Stomach (tissue), 9 donors: ENCODE results near the gene GHRHR. TPM values are rescaled to one million over a fixed set of nuclear protein-coding genes. Genes with fewer than 3 reads are reported as not detected.

ENCODE experiments used
- DNase-seq, 2 donors: peaks; one replicate each; pipeline versions ENCODE4 v3.0.0 to v3.0.0-alpha.2; 2013 to 2019
- H3K27ac ChIP-seq, 5 donors: fragments of 200-600 bp in 4 of 5; sonication (generic) in 4 of 5; one replicate each; pipeline ENCODE4 v1.5.1; 2013 to 2019; ENCODE audit warnings: mild to moderate bottlenecking in 1 of 5, moderate library complexity in 1 of 5
- H3K27me3 ChIP-seq, 3 donors: fragments of 200-600 bp; sonication (generic); one replicate each; pipeline ENCODE4 v1.5.1; 2017 to 2019; ENCODE audit warnings: mixed run types in 1 of 3
- H3K36me3 ChIP-seq, 4 donors: fragments of 200-600 bp; sonication (generic); 1 replicate in 3 of 4; 2 replicates in 1 of 4; pipeline ENCODE4 v1.5.1; 2016 to 2019
- H3K4me1 ChIP-seq, 4 donors: fragments of 200-600 bp; sonication (generic); one replicate each; pipeline ENCODE4 v1.5.1; 2016 to 2019
- H3K4me3 ChIP-seq, 4 donors: fragments of 200-600 bp; sonication (generic) in 3 of 4; one replicate each; pipeline ENCODE4 v1.5.1; 2016 to 2019; ENCODE audit warnings: mild to moderate bottlenecking in 1 of 4
- H3K9me3 ChIP-seq, 4 donors: fragments of 200-600 bp; sonication (generic); one replicate each; pipeline ENCODE4 v1.5.1; 2016 to 2019
- CTCF ChIP-seq, 7 experiments: fragments of 450-650 bp in 4 of 7; fragments of 200-600 bp in 3 of 7; sonication (generic) in 3 of 7; IDR thresholded peaks; one replicate each; pipeline ENCODE4 v1.5.1; 2016 to 2019; ENCODE audit warnings: antibody characterized with exemption in 7 of 7, control low read depth in 2 of 7, mild to moderate bottlenecking in 1 of 7
- EP300 ChIP-seq: sonication (generic); formaldehyde crosslinking; IDR thresholded peaks from one replicate; pipeline ENCODE4 v1.6.1; 2017; ENCODE audit warnings: antibody characterized with exemption
- POLR2A ChIP-seq, 4 donors: fragments of 450-650 bp; IDR thresholded peaks; one replicate each; pipeline ENCODE4 v1.6.1; 2016; ENCODE audit warnings: antibody characterized with exemption in 4 of 4, control low read depth in 2 of 4, mild to moderate bottlenecking in 1 of 4, moderate library complexity in 1 of 4
- POLR2AphosphoS5 ChIP-seq, 3 donors: sonication (generic); formaldehyde crosslinking; IDR thresholded peaks; one replicate each; pipeline ENCODE4 v1.6.1; 2016; ENCODE audit warnings: antibody characterized with exemption in 3 of 3
- WGBS, 5 donors: extraction: QIAGEN DNeasy Blood & Tissue Kit in 3 of 5; methylation state at CpG; one replicate each; pipeline versions ENCODE4 v1.1.5 to v1.1.7; 2013 to 2018; 5-methylcytosine and 5-hydroxymethylcytosine counted together
- intact Hi-C: fragments of 100-400 bp; cut with DNase I; formaldehyde crosslinking; loops from one replicate; pipeline ENCODE4 v1.15.1; 2023; ENCODE audit warnings: low total_unique reads
- polyA plus RNA-seq, 3 donors: library from polyadenylated mRNA; stranded (reverse); fragments of 200-250 nt; gene quantifications; one replicate each; pipeline ENCODE4 v1.2.3, GENCODE V29; 2013
- total RNA-seq, 5 donors: library from RNA; depleted of rRNA; stranded (reverse); fragments of >200 nt; gene quantifications; one replicate each; pipeline versions ENCODE4 v1.1.0 to v1.2.3, GENCODE V29; 2014 to 2016
- donor health status: healthy with polysubstance abuse.
- donor health status: Bipolar disorder and iron deficiency.
- donor health status: healthy.

The GHRHR gene
- total and polyA plus RNA-seq, 8 donors, result 0.33 TPM; not detected in 7

DNA sequence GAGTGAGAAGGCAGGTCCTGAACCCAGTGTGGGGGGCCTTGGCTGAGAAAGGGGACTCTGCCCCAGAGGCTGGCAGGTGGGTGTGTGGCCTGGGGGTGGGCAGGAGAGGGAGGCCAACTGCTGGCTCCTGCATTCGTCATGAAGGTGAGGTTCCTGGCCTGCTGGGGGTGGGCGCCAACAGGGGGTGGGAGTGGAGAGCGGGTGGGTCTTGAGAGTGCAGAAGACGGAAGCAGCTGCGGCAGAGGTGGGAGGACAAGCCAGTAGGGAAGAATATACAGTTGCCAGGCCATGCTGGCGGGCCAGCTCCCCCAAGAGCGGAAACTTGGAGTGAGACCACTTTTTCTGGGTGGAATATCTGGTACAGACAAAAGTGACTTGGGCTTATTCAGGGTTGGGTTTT, 23.4 kb downstream of the GHRHR start:
- TF ChIP-seq POLR2AphosphoS5 (IDR thresholded peaks at IDR 0.05) (no peak), EP300 (no peak), POLR2A (IDR thresholded peaks at IDR 0.05) (no peak), CTCF (IDR thresholded peaks at IDR 0.05) (no peak)
- Histone ChIP-seq H3K4me1 (peaks cover 0 to 22% (median 11%) of the 10 kb centered on the region in 4 donors), H3K9me3 (no peaks in the 10 kb centered on the region), H3K27me3 (peaks cover 0 to 43% (median 0%) of the 10 kb centered on the region in 3 donors), H3K27ac (no peak overlapping the region), H3K4me3 (no peak overlapping the region), H3K36me3 (no peaks in the 10 kb centered on the region)
- intact Hi-C loops, result no loop called here
- 83 to 87% (median 86%) methylated on average over 7 of the region's 7 CpGs for WGBS, 5 donors
- DNase-seq, result no peak

DNA sequence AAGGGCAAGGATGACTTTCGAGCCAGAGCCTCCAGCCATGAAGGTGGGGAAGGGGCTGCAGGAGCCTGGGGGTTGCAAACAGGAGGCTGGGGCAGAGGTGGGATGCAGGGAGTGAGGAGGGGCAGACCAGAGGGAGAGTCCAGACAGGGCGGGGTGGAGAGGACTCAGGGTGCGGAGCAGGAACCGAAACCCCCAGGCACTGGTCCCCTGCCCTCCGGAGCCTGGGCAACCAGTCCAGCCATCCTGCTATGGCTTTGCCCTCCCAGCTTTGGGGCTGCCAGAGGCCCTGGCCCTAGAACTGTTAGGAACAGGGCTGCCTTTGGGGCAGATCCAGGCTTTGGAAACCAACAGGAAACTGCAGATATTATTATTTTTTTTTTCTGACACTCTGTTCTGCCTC, 24.2 kb downstream of the GHRHR start:
- H3K9me3 ChIP-seq, result no peaks in the 10 kb centered on the region
- no peaks in the 10 kb centered on the region for H3K36me3 ChIP-seq
- TF ChIP-seq POLR2AphosphoS5 (IDR thresholded peaks at IDR 0.05) (no peak), POLR2A (IDR thresholded peaks at IDR 0.05) (no peak), EP300 (no peak), CTCF (IDR thresholded peaks at IDR 0.05) (no peak)
- no peak overlapping the region for H3K4me3 ChIP-seq
- peaks cover 0 to 43% (median 0%) of the 10 kb centered on the region in 3 donors for H3K27me3 ChIP-seq
- H3K27ac ChIP-seq, result no peak overlapping the region
- H3K4me1 ChIP-seq, result peaks cover 0 to 22% (median 11%) of the 10 kb centered on the region in 4 donors
- intact Hi-C loops, result no loop called here
- no peak for DNase-seq
- 79 to 97% (median 86%) methylated on average over 5 of the region's 5 CpGs for WGBS, 5 donors

- Histone ChIP-seq H3K27ac (no peak overlapping the region), H3K27me3 (peaks cover 0 to 43% (median 0%) of the 10 kb centered on the region in 3 donors)
- WGBS, 5 donors, result 29 to 54% (median 49%) methylated on average over 5 to 19 of the region's 19 CpGs
Measured at GRCh38 chr7:30988351-30989005, 24.7 kb downstream of the GHRHR start.

More at GRCh38 chr7:30988351-30989005, 24.7 kb downstream of the GHRHR start:
- Histone ChIP-seq H3K4me3 (no peak overlapping the region), H3K9me3 (no peaks in the 10 kb centered on the region), H3K4me1 (peaks cover 0 to 22% (median 11%) of the 10 kb centered on the region in 4 donors), H3K36me3 (no peaks in the 10 kb centered on the region)
- intact Hi-C loops, result no loop called here
- peak; percentile 30 to 67 for DNase-seq
- TF ChIP-seq CTCF (IDR thresholded peaks at IDR 0.05) (no peak), POLR2A (IDR thresholded peaks at IDR 0.05) (no peak), EP300 (no peak), POLR2AphosphoS5 (IDR thresholded peaks at IDR 0.05) (no peak)
